ENCODE results near the gene ELMOD2. TPM values are rescaled to one million over a fixed set of nuclear protein-coding genes. Genes with fewer than 3 reads are reported as not detected.

Gene ELMOD2
- total RNA-seq (2012; rRNA removed) (10.6 and 30.0 TPM in 2 replicates), polyA plus RNA-seq (2012; rRNA removed) (5.1 and 7.3 TPM in 2 replicates), Bru-seq, nascent RNA (percentile 65 among the genes with signal in this experiment), BruChase-seq, experiment 1, labeled RNA remaining after a 6-hour chase (percentile 70 among the genes with signal in this experiment), BruChase-seq, experiment 2, labeled RNA remaining after a 2-hour chase (percentile 75 among the genes with signal in this experiment)
- polyA plus RNA-seq (2012; cell fraction: cytosol; rRNA removed) = 1.4 and 2.9 TPM in 2 replicates
- 3.1 and 7.0 TPM in 2 replicates for polyA plus RNA-seq (2012; cell fraction: nucleus; rRNA removed; ENCODE audit: low replicate concordance)
- long read RNA-seq, full-length matches to known transcripts = 25 of 39 reads
- long read RNA-seq, partial matches to known transcripts = 0 of 39 reads
- long read RNA-seq, other reads (novel, unspliced or antisense) = 14 of 39 reads

GRCh38 chr4:140523857-140524742 lies at the start of gene ELMOD2:
Gene ELMOD2 (plus strand): TSS chr4:140524168. CDS start chr4:140525429, 1,261 bp downstream.
- in situ Hi-C loops (cut with MboI; ENCODE audit: low sequenced_read_pairs) (no loop called here), dilution Hi-C loops (cut with HindIII; ENCODE audit: low sequenced_read_pairs, unreplicated experiment) (no loop called here), intact Hi-C loops (cut with micrococcal nuclease) (loop anchor here (1.0 to 5.0 kb wide), 3 partner anchors 152 to 327 kb away; partner anchors contain the start of genes SCOC and TBC1D9)
- Histone ChIP-seq H4K20me1 (ENCODE audit: insufficient read depth, low read length) (no peaks in the 10 kb centered on the region), H3K23ac (ENCODE audit: low read depth, low read length) (peak within 1 kb of the TSS; percentile 86), H3K4me2 (ENCODE audit: low read depth, low read length) (peak within 1 kb of the TSS; percentile 85), H3K9ac (ENCODE audit: low read depth, low read length) (peak within 1 kb of the TSS; percentile 82), H2AFZ (replicated peaks; ENCODE audit: low read length, poor library complexity) (peak within 1 kb of the TSS; percentile 97), H2AK5ac (ENCODE audit: low read depth, low read length) (peak within 1 kb of the TSS; percentile 15; the same call in 1 of the 2 replicates), H3K4me3 (ENCODE audit: insufficient read depth, low read depth, low read length) (peak within 1 kb of the TSS; percentile 85), H3K14ac (replicated peaks; ENCODE audit: low read depth, low read length) (peak within 1 kb of the TSS; percentile 77; the same call in 1 of the 2 replicates), H2BK20ac (ENCODE audit: low read depth, low read length) (no peak within 1 kb of the TSS), H3K4ac (ENCODE audit: low read depth, low read length) (peak within 1 kb of the TSS; percentile 85), H3K9me1 (ENCODE audit: insufficient read depth, low read length) (no peaks in the 10 kb centered on the region), H2BK120ac (ENCODE audit: low read depth, low read length) (no peak within 1 kb of the TSS), H3K4me1 (ENCODE audit: control insufficient read depth, insufficient read depth, low read length) (no peaks in the 10 kb centered on the region), H3K27me3 (ENCODE audit: control insufficient read depth, insufficient read depth, low read length) (no peaks in the 10 kb centered on the region), H3K56ac (ENCODE audit: extremely low read depth, insufficient read depth, low read length) (peak within 1 kb of the TSS; percentile 55; the same call in 1 of the 2 replicates), H2BK15ac (ENCODE audit: low read depth, low read length) (no peak within 1 kb of the TSS), H3K79me1 (ENCODE audit: low read depth in 1 of 2, low read length in 2 of 2) (peaks cover 4 to 17% of the 10 kb centered on the region in 2 experiments; a peak in 3 of 4 replicates), H4K5ac (ENCODE audit: low read depth, low read length) (peak within 1 kb of the TSS; percentile 53), H2BK5ac (ENCODE audit: low read depth, low read length, poor library complexity, severe bottlenecking) (peak within 1 kb of the TSS; percentile 43), H4K91ac (ENCODE audit: insufficient read depth, low read depth, low read length) (peak within 1 kb of the TSS; percentile 54; the same call in 1 of the 2 replicates), H3K9me3 (ENCODE audit: control insufficient read depth, insufficient read depth, low read length) (no peaks in the 10 kb centered on the region), H3K18ac (ENCODE audit: low read depth, low read length) (peak within 1 kb of the TSS; percentile 48), H3K36me3 (ENCODE audit: control insufficient read depth, insufficient read depth, low read length) (no peaks in the 10 kb centered on the region), H2AK9ac (replicated peaks; ENCODE audit: low read depth, low read length, poor library complexity) (no peak within 1 kb of the TSS), H4K8ac (ENCODE audit: low read depth in 2 of 2, low read length in 2 of 2) (peak within 1 kb of the TSS; percentile 76 to 88), H3K27ac (ENCODE audit: insufficient read depth, low read length) (peak within 1 kb of the TSS; percentile 76)
- ATAC-seq (ENCODE audit: low read depth) (peak; percentile 100), DNase-seq (peak; percentile 95)
- CTCF ChIA-PET = interaction anchor here (0.5 to 1.5 kb wide), 13 partner anchors 8 to 1811 kb away, joined by 3 to 6 read pairs (median 3); partner anchors contain the start of gene RNF150
- WGBS, 2 experiments (ENCODE audit: extremely low coverage in 2 of 2, insufficient read length in 1 of 2) = 0% methylated on average over 31 of the region's 77 CpGs; no CpG with 5 or more reads in 1 of the 2 experiments
- BruUV-seq (replicated peaks) = no TSS peak
- POLR2A ChIA-PET (ENCODE audit: unreplicated experiment) = interaction anchor here (1.0 kb wide), 1 partner anchor 11 kb away, joined by 3 read pairs; no protein-coding TSS in a partner anchor
- TF ChIP-seq ELK1 (IDR thresholded peaks at IDR 0.05; ENCODE audit: borderline replicate concordance, low read depth, low read length) (no peak), CEBPB (IDR thresholded peaks at IDR 0.05; ENCODE audit: low read depth, low read length) (no peak), RFX5 (IDR thresholded peaks at IDR 0.05; ENCODE audit: low read depth, low read length) (no peak), MAZ (IDR thresholded peaks at IDR 0.05; ENCODE audit: borderline replicate concordance, low read depth, low read length) (peak; percentile 99), MAFK (IDR thresholded peaks at IDR 0.05; ENCODE audit: low read depth, low read length) (no peak), CTCF (conservative IDR thresholded peaks at IDR 0.05; ENCODE audit: low read depth, low read length) (peak; percentile 93), RAD21 (IDR thresholded peaks at IDR 0.05; ENCODE audit: low read length) (peak; percentile 41), MXI1 (IDR thresholded peaks at IDR 0.05; ENCODE audit: borderline replicate concordance, low read depth, low read length) (peak; percentile 76; the same call in 1 of the 2 replicates), NFE2L2 (IDR thresholded peaks at IDR 0.05; ENCODE audit: low read depth, low read length) (no peak), FOS (IDR thresholded peaks at IDR 0.05; ENCODE audit: low read depth, low read length) (no peak), SMC3 (IDR thresholded peaks at IDR 0.05; ENCODE audit: low read depth, low read length) (peak; percentile 47), CHD1 (IDR thresholded peaks at IDR 0.05; ENCODE audit: low read depth, low read length) (no peak)
